ENCODE results near the gene RBFOX2.
"Not testable (repeated sequence)": the region's sequence is repeated elsewhere in the genome, so short reads cannot be mapped to it uniquely, and the experiment has no call there.

The RBFOX2 gene

DNA sequence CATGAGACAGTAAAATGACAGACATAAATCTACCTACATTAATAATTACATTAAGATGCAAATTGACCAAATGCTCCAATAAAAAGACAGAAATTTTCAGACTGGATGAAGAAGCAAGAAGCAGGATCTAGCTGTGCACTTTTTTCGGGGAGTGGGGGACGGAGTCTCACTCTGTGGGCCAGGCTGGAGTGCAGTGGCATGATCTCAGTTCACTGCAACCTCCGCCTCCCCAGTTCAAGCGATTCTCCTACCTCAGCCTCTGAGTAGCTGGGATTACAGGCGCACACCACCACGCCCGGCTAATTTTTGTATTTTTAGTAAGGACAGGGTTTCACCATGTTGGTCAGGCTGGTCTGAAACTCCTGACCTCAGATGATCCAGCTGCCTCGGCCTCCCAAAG is 222.0 kb downstream of the RBFOX2 start:
- not testable (repeated sequence) for DNase-seq

DNA sequence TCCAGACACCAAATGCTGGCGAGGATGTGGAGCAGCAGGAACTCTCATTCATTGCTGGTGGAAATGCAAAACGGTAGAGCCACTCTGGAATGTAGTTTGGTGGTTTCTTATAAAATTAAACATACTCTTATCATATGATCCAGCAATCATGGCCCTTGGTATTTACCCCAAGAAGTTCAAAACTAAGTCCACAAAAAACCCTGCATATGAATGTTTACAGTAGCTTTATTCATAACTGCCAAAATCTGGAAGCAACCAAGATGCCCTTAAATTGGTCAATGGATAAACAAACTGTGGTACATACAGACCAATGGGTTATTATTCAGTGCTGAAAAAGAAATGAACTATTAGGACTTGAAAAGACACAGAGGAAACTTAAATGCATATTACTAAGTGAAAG is 223.2 kb downstream of the RBFOX2 start:
- no peak for DNase-seq

DNA sequence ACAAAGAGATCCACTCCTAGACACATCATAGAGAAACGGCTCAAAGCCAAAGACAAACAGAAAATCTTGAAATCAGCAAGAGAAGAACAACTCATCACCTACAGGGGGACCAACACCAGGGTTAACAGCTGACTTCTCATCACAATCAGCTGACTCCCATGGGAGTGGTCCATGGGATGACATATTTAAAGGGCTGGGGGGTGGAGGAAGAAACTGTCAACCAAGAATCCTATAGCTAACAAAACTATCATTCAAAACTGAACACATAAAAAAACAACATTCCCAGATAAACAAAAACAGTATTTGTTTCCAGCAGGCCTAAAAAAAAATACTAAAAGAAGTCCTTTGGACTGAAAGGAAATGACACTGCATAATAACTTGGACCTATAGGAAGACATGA is 224.2 kb downstream of the RBFOX2 start:
- no peak for DNase-seq

DNA sequence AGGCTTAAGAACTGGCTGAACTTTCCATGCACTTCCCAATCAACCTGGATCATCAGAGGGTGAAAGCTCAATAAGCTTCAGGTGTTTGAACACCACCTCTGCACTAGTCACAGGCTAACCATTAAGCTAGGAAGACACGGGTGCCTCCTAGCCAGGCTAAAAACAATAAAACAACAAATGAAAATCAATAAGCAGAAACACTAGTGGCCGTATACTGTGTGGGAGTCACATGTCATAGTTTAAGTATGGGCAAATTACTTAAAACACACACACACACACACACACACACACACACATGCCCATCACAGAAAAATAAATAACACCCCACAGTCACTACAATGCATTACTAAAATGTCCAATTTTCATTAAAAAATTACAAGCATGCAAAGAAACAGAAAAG is 225.7 kb downstream of the RBFOX2 start:
- DNase-seq = no peak

DNA sequence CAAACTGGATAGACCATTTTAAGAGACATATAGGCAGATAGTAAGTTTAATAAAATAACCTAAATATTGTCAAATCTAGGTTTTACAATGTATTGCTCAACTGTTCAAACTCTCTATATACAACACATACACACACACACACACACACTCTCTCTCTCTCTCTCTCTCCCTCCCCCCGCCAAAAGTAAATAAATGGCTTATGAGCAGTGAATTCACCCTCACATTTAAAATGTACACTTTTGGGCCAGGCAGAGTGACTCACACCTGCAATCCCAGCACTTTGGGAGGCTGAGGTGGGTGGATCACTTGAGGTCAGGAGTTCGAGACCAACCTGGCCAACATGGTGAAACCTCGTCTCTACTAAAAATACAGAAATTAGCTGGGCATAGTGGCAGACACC is 227.3 kb downstream of the RBFOX2 start:
- DNase-seq = not testable (repeated sequence)

DNA sequence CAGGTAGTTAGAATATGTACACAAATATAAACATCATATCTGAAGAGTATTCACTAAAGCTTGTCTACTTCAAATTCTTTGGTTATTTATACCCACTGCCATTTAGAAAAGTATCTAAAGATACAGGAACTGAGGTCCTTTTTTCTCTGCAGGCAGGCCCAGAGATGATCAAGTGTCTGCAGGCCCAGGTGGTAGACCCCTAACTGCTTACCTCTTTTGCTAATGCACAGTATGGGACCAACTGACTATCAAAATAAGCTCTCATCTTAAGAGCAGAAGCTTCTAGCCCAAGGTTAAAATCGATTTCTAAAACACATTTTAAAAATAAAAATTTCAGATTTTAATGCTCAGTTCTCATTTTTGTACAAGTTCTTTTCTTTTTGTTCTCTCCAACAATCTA is 229.5 kb downstream of the RBFOX2 start:
- DNase-seq = no peak

DNA sequence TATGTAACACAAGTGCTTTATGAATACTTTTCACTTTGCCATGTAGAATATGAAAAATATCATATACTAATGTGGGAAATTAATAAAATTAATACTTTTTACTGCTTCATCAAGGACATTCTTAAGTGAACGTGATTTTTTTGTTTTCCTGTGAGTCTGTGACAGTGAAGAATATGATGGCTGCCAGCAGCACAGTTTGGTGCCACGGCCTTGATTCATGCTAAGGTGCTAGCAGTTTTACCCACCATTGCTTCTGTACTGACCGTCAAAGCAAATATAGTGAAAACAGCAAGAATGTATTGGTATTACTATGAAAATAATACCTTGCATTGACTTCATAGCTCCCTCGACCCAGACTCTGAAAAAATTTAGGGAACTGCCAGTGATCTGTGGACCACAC is 231.2 kb downstream of the RBFOX2 start:
- DNase-seq = no peak

DNA sequence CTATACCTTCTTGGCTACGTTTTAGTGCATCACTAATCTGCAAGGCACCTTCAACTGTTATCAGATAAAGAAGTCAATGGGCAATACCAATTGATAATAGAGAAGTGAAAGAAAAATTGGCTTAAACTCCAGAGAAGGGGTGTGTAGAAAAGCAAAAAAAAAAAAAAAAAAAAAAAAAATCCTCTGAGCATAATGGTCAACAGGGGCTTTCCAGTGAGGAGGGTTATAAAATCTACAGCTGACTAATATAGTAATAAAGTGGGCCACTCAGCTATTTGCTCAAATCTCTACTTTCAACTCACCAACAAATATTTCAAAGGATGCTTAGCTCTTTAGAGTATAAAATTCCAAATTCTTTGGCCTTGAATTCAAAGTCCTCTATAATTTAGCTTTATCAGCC is 233.1 kb downstream of the RBFOX2 start:
- no peak for DNase-seq

DNA sequence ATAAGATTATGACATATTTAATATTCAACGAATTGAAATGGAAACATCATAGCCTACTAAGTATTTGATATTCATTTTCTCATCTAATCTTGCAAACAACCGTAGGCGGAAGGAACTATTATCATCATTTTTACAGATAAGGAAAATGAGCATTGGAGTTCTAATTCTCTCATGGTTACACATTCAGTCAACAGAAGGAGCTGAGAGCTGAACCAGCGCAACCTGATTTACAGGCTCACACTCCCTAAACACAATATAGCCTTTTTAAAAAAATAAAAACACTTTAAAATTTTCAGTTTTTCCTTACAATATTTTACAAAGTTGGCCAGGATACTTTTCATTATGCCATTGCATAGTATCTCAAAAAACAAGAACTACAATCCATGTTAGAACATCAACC is 236.1 kb downstream of the RBFOX2 start:
- no peak for DNase-seq

DNA sequence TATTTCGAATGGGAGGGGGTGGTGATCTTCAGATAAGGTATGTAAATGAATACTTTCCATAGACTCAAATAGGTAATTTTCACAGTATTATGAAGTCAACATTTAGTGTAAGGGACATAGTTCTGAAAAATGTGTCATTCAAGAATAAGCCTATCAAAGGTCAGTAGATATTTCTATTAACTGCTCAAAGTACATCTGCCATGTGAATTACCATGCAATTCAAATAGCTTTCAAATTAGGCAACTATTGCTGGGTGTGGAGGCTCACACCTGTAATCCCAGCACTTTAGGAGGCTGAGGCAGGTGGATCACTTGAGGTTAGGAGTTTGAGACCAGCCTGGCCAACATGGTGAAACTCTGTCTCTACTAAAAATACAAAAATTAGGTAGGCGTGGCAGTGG is 236.8 kb downstream of the RBFOX2 start:
- not testable (repeated sequence) for DNase-seq

DNA sequence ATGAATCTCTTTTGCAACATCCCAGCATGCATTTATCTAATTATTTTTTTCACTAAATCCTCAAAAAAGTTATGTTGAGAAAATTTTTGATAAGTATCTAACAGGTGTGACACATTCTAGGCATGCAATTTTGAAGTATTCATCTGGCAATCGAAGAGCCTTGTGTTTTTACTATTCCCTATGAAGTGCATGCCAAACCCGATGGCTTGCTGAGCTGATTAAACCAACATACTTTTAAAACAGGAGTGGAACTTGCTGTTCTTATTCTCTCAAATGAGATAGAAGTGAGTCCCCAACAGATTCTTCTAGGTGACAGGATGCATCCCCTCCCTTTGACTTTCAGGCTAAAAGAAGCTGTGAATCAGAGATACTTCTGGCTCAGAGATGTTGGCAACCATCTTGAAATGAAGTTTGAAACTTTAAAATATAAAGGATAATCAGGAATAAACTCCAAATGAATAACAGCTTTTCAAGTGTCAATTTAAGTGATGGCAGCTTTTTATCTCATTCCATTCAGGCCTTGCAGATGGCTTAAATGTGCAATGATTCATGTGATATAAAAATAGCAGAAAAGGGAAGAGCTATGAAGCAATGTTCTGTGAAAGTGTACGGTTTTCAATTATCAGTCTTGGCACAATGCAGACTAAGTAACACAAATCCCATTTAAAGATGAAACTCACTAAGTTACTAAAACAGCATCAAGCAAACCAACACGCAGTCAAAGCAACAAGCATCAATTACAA is 243.3 kb downstream of the RBFOX2 start:
- DNase-seq = no peak

DNA sequence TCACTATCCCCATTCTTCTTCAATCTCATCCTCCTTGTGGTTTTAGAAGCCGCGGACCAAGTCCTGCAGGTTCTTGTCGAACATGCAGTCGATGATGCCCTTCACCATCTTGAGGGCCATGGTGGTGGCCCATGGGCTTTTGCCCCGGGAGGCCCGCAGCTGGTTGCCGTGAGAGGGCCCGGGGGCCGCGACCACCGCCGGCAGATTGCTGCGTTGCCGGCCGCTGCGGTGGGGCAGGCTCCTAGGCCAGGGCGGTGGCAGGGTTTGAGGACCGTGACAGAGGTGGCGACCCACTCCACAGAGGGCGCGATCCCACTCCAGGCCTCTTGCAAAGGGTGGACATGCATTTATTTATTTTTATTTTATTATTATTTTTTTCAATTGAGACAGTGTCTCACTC is 244.0 kb downstream of the RBFOX2 start:
- no peak for DNase-seq

DNA sequence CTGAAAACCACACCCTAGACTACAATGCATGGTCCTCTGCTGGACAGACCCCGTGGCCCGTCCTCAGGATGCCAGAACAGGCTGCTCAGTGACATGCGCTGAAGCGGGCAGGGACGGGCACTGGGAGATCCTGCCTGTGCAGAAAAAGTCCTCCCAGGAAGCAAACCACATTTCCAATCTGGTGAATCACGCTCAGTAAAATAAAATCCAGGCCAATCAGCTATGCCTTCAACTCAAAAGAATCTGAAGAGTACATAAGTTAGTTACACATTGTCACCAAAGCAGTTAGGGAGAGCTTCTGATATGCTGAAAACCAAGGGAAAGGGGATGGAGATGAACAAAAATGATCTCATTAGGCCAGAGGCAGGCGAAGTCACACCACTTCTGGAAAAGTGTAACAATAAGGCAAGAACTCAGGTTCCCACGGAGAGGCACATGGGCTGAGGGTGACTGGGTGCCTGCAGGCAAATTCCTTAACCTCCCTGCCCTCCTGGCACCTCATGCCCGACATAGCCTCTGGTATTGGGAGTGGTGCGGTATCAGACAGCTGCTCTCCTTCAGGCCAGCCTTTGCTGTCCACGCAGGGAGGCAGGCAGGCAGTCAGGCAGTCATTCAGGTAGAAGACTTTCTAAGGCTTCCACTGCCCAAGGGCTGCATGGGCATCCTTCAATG is 244.5 kb downstream of the RBFOX2 start:
- DNase-seq = no peak

DNA sequence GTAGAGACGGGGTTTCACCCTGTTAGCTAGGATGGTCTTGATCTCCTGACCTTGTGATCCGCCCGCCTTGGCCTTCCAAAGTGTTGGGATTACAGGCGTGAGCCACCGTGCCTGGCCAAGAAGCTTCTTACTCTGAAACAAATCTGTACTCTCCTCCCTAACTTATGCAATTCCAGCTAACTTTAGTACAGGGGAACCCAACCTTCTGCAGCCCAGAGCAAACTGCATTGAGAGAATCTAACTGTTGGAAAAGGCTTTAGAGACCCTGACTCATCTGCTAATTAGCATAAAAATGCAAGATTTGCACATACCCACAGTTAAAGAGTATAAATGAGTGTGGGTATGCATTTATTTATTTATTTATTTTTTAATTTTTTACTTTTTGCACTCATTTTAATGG is 246.1 kb downstream of the RBFOX2 start:
- DNase-seq = no peak

DNA sequence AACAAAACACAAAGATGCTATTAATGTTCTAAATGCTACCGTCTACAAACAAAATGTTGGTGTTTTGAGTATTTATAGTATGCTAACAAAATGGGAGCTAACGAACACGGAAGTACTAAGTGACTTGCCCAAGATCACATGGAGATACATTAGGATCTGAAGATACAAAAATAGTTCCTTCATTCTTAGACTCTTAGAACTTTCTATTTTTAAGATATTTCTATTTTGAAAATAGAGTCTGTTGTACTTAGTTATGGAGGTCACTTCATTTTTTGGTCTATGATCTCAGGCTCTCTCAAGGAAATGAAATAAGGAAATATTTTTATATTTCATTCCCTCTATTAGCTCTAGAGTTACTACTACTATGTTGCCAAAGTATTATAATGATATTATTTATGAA is 246.7 kb downstream of the RBFOX2 start:
- DNase-seq = no peak

DNA sequence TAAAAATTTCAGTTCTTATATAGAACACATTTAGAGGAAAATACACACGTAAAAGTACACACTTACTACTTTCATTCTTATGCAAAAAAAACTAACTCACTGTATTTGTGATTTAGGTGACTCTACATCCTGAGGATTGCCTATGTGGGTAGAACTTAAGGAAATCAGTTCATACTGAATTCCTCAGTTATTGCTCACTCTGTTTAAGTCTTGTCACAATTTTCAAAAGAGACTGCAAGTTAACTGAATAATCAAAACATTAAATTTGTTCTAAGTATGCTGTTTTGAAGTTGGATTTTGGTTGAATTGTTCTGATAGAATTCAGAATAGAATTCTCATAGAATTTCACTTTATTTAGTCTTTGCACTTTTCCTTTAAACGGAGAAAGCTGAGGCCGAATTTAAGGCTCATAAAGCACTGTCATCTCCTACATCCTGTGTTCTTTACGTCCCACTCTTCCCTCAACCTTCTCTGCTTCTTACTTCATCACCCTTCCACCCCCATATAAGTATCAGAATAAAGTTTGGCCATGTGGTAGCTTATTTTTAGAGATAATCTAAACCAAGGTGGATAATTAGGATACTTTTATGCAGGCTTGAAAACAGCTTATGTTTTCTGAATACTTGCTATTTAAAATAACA is 251.2 kb downstream of the RBFOX2 start:
- no peak for DNase-seq

DNA sequence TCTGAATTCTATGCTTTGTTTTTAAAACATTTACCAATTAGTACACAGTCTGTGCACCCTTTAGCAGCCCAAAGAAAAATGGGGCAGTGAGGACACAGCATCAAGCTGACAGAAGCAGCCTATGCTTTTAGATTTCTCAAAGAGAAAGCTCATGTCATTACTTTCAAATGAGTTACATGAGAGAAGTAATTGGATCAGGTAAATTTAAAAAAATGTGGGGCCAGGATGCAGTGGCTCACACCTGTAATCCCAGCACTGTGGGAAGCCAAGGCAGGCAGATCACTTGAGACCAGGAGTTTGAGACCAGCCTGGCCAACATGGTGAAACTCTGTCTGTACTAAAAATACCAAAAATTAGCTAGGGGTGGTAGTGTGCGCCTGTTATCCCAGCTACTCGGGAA is 253.3 kb downstream of the RBFOX2 start:
- no peak for DNase-seq

DNA sequence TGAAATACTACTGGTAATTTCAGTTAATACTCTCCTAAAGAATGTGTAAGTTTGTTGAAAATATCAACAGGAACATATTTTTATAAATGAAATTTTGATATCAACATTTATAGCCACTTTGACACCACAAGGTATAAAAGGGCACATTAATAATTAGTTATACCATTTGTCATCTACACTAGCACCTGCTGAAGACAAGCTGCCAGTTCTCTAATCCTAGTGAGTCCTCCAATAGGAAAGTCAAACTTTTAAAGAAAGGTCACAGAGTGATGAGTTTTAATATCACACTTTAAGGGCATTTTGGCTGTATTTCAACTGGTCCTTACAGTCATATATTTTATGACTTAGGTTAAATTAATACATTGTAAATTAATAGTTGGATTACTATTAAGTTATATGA is 258.6 kb downstream of the RBFOX2 start:
- DNase-seq = no peak

DNA sequence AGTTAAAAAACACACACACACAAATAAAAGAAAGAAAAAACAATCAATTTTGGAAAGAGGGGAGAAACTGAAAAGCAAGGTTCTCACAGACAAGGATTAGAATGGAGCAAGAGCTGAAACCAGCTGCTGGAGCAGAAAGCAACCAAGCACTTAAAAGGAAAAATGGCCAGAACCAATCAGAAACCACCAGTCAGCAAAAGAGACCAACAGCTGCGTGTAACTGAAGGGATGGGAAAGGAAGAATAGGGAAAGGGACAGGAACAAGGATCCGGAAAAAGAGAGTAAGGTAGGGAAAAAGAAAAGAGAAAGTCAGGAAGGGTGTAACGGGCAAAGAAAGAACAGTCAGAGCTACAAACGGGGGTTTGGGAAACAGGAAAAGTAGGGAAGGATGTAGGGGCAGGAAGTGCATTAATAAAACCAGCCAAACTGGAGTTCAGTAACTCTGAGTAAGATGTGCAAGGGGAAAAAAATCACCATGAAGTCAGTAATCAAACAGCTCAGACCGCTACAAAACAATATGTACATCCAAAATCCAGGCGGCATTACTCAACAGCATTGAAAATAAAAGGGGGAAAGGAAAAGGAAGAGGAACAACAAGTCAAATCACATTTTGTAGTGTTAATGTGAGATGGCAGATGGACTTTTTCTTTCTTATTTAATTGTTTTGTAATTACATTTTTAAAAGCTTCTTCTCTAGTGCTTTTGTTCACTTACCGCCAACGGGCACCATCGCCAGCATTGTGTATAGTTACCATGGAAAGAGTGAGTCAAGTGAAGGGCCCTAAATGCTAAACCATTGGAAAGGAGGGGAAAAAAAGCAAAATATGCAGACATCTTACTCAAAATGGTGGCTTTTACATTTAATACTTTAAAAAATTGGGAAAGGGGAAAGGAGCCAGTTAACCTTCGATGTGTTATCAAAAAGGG is 261.7 kb downstream of the RBFOX2 start:
- DNase-seq = no peak

DNA sequence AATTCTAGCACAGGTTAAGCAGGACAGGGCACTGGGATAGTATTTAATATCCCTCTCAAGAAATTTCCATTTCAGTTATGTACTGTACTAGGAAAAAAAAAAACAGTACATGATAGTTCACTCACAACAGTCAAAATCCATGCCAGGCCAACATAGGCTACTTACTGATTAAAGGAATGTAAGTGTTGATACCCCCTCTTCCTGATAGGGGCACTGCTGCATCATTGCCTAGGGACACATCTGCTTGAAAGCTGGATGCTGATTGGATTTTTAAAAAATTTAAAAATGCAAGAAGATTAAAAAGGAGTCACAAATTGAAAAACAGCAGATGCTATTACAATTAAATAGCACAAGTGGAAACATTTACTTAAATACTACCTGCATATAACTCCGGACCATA is 267.6 kb downstream of the RBFOX2 start:
- DNase-seq = no peak

DNA sequence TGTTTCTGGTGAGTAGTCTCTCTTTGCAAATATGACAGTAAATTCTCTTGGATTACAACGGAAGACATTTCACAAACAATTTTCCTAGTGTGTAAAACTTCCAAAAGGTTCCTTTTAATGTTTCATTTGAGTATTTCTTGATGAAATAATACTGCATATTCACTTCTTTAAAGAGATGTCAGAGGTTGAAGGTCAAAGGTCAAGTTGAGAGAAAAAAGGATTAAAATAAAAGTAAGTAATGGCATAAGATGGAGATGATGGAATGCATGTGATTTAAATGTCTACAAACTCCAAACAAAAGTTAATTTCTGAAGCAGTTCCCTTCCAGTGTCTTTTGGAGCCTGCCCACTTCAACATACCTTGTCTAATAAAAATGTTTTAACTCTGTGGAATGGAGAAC is 270.2 kb downstream of the RBFOX2 start:
- DNase-seq = no peak

DNA sequence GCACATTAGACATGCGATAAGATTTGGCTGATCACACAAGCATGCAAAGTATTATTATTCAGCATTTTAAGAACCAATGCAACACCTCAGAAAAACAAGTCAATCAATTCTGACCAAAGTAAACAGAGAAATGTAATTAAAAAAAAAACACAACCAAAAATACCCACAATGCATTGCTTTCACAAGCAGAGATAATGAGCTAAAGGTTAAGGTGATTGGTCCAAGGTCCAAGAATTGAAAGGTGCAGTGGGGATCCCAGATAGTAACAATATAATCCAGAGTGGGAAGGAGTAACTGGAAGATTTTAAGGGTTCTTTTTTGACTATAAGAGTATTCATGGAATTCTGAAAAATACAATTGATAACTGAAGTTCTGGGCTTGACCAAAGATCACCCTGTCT is 271.9 kb downstream of the RBFOX2 start:
- no peak for DNase-seq

DNA sequence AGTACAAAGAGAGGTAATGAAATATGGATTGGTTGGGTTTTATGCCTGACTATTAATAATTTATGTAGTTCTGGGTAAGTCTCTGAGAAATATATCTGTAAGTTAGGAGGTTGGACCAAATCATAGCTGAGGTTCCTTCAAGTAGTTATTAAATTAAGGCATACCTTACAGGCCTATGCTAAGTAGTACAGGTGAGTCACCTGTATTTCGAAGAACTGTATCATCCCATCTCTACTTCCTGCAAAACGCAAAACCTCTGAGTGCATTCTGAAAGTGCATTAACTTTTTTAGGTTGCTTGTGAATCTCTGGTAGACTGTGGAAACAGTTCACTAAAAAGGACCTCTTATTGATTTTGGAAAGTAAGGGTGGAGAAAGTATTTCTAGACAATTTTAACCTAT is 273.9 kb downstream of the RBFOX2 start:
- no peak for DNase-seq

DNA sequence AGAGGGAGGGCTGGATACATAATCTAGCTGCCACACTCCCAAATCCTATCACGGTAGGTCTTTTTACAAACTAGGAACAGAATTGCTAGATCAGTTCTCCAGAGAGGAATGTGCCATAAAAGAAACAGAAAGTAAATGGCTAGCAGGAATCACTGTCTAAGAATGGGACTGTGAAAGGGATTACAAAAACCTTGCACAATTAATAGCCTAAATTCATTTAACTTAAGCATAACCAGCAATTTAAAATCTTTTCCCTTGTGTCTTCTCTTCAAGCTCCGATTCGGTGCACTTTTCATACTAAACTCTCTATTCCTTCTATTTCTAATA is 275.8 kb downstream of the RBFOX2 start:
- DNase-seq = no peak

Measured in NCI-H1694 treated with DMSO at 0.1 percent for 48 hours (cell line).